Epithelial cell of esophagus (primary cell): ENCODE data around the gene KLHL3.
A peak's percentile ranks its signal among the peaks of the same experiment; 100 is the strongest.

Source experiments
- DNase-seq: peaks from one replicate; pipeline ENCODE4 v3.0.0; 2010; ENCODE audit warnings: low read depth
- H3K4me3 ChIP-seq: 2 replicates; pipeline ENCODE4 v1.5.1; 2011; ENCODE audit warnings: mild to moderate bottlenecking, low read length, control low read depth
- TF ChIP-seq, protein P1 (sequence below): IDR thresholded peaks from 2 replicates; pipeline ENCODE4 v1.5.1; 2011; ENCODE audit warnings: low read depth, mild to moderate bottlenecking, low read length, control low read depth, inconsistent platforms; ENCODE audit not compliant: insufficient read depth; ENCODE audit errors: missing control alignments

The KLHL3 gene

DNA sequence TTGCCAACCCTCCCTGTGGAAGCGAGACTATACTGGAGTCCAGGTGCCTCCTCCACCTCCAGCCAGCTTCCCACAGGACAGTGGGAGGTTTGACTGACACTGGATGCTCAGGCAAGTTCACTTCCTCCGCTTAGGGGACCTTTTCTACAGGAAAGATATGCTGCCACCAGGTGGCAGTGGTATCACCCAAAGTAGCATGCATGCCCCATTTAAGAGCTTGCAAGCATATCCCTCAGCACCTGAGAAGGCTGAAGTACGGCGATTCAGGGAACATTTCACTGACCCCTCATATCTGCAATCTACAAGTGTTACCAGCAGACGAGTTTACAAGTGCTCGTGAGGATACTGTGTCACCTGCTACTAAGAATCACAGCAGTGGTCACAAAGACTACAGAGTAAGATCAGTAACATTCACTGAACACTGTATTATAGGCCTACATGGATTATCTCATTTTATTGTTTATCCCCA lies 75.5 kb downstream of the KLHL3 start:
- peak; percentile 87 for DNase-seq
- TF ChIP-seq, protein P1, sequence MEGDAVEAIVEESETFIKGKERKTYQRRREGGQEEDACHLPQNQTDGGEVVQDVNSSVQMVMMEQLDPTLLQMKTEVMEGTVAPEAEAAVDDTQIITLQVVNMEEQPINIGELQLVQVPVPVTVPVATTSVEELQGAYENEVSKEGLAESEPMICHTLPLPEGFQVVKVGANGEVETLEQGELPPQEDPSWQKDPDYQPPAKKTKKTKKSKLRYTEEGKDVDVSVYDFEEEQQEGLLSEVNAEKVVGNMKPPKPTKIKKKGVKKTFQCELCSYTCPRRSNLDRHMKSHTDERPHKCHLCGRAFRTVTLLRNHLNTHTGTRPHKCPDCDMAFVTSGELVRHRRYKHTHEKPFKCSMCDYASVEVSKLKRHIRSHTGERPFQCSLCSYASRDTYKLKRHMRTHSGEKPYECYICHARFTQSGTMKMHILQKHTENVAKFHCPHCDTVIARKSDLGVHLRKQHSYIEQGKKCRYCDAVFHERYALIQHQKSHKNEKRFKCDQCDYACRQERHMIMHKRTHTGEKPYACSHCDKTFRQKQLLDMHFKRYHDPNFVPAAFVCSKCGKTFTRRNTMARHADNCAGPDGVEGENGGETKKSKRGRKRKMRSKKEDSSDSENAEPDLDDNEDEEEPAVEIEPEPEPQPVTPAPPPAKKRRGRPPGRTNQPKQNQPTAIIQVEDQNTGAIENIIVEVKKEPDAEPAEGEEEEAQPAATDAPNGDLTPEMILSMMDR: peak; percentile 84
- no peak overlapping the region for H3K4me3 ChIP-seq

DNA sequence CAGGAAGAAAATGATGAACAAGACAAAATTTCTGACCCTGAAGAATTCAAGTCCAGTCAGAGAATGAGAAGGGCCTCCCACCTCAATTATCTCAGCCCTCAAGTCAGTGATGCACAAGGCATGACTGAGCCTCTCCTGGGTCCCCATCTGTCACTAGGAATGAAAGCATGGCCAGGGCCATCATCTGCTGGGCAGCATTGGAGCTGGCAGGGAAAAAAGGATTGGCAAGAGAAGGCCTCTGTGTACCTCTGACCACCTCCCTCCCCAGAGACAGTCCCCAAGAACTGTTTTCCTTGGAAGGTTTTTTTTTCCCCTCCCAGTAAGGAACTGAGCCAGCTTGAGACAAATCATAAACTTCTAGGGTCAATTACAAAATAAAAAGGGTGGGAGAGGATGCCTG lies 76.7 kb downstream of the KLHL3 start:
- H3K4me3 ChIP-seq: no peak overlapping the region
- TF ChIP-seq, protein P1: no peak
- DNase-seq: no peak

DNA sequence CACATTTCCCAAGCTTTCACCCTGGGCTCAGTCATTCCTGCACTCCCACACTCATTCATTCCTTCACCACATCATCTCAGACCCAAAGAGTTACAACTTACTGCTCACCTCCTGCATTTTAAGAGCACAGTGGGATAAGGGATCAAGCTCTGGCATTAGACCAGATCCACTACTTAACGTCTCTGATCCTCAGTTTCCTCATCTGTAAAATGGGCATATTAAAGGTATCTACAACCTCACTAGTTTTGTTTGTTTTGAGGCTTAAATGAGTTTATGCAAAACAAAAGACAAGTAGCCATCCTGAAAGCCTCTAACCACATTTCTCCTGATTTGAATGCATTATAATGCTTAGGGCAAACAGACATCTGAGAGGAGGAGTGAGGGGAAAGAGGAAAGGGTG lies 77.6 kb downstream of the KLHL3 start:
- DNase-seq: no peak
- no peak overlapping the region for H3K4me3 ChIP-seq
- TF ChIP-seq, protein P1: no peak

DNA sequence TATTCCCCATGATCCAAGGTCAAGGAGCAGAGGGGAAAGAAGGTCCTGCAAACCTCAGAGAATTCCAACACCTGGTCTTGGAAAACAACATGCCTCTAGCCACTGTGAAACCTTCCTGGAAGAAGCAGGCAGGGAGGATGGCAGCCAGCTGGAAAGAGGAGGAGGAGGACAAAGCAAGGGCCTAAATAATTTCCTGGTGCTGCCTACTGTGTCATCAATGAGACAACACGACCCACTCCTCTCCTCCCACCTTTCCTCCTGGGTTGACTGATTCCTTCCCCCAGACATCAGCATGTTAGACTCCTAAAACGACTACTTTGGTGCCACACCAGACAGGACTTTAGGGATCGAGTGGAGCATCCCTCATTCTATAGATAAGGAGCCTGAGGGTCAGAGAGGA lies 78.8 kb downstream of the KLHL3 start:
- no peak for DNase-seq
- H3K4me3 ChIP-seq: no peak overlapping the region
- TF ChIP-seq, protein P1: no peak

DNA sequence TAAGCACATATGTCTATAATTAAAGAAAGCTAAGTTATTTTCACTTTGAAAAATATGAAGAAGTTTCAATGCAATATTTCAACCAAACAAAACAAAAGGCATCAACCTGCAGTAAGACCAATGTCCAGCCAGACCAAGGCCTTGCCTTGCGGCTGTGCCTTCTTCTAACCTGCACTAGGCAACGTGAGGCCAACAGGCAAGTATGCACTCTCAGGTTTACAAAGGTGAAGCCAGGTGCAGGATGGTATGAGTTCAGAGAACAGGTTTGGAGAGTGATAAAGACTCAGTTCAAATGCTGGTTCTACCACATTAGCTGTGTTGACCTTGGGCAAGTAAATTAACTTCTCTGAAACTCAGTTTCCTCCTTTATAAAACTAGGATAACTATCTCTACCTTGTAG lies 79.3 kb downstream of the KLHL3 start:
- DNase-seq: no peak
- TF ChIP-seq, protein P1: no peak
- no peak overlapping the region for H3K4me3 ChIP-seq

DNA sequence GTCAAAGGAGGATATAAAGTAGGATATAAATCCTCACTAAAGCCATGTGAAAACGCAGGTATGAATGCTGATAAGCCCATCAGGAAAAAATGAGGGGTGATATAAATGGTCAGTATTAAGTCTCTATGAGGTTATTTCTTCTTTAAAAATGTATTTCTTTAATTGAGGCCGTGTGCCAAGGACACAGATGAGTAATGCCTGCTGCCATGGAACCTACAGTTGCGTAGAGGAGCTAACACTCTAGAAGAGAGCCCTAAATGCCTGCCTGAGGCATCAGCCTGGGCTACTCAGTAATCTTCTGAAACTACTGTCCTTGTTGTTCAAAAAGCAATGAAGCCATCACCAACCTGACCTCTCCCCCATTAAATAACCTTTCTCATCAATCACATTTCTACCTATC lies 84.9 kb downstream of the KLHL3 start:
- DNase-seq: peak; percentile 42
- H3K4me3 ChIP-seq: no peak overlapping the region
- TF ChIP-seq, protein P1: no peak

DNA sequence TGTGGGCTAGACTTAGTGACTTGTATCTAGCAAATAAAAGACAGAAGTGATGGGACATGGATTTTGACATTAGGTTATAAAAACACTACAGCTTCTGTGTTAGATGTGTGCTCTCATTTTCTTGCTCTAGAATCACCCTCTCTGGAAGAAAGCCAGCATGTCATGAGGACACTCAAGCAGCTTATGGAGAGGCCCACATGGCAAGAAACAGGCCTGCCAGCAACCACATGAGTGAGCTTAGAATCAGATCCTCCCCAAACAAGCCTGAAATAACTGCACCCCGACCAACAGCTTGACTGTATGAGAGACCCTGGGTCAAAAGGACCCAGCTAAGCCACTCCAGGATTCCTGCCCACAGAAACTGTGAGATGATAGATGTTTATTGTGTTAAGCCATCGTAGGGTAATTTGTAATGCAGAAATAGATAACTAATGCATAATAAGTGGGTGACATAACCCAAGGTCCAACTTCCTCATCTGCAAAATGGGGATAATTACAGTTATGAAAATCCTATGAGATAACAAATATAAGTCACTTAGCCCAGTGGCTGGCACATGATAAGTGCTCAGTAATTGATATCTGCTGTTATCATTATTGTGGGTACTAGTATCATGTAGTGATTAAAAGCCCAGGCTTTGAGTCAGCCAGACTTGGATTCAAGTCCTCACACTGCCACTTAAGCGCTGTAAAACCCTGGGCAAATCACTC lies 86.5 kb downstream of the KLHL3 start:
- no peak overlapping the region for H3K4me3 ChIP-seq
- TF ChIP-seq, protein P1: no peak
- no peak for DNase-seq
